Measurements from ENCODE around the gene LCLAT1. TPM values are rescaled to one million over a fixed set of nuclear protein-coding genes. Genes with fewer than 3 reads are reported as not detected.

The LCLAT1 gene
- total RNA-seq, 1 donor from 2014 or later: 29.3 TPM

GRCh38 chr2:30655660-30656059 lies 208.6 kb downstream of the LCLAT1 start:
- Mint-ChIP-seq H3K27ac (no peak overlapping the region), H3K36me3 (ENCODE audit: insufficient read depth) (no peaks in the 10 kb centered on the region)

GRCh38 chr2:30656079-30656478 lies 209.0 kb downstream of the LCLAT1 start:
- no peak for TF ChIP-seq CTCF (IDR thresholded peaks at IDR 0.05; ENCODE audit: unreplicated experiment)
- Mint-ChIP-seq H3K9me3 (ENCODE audit: low read depth) (no peaks in the 10 kb centered on the region), H3K36me3 (ENCODE audit: insufficient read depth) (no peaks in the 10 kb centered on the region), H3K27me3 (no peaks in the 10 kb centered on the region), H3K4me3 (ENCODE audit: low read depth) (no peak overlapping the region), H3K4me1 (ENCODE audit: low read depth) (peaks cover 2% of the 10 kb centered on the region), H3K27ac (no peak overlapping the region)
- no peak for DNase-seq (ENCODE audit: low spot score, unreplicated experiment)

More at GRCh38 chr2:30655660-30656059, 208.6 kb downstream of the LCLAT1 start:
- no peak for TF ChIP-seq CTCF (IDR thresholded peaks at IDR 0.05; ENCODE audit: unreplicated experiment)
- H3K4me3 Mint-ChIP-seq (ENCODE audit: low read depth): no peak overlapping the region
- no peak for DNase-seq (ENCODE audit: low spot score, unreplicated experiment)
- H3K9me3 Mint-ChIP-seq (ENCODE audit: low read depth): no peaks in the 10 kb centered on the region
- H3K4me1 Mint-ChIP-seq (ENCODE audit: low read depth): peaks cover 2% of the 10 kb centered on the region
- H3K27me3 Mint-ChIP-seq: no peaks in the 10 kb centered on the region

GRCh38 chr2:30661173-30662107 lies 214.4 kb downstream of the LCLAT1 start:
- Mint-ChIP-seq H3K27ac (no peak overlapping the region), H3K4me3 (ENCODE audit: low read depth) (no peak overlapping the region)

GRCh38 chr2:30662268-30663131 lies 215.5 kb downstream of the LCLAT1 start:
- TF ChIP-seq CTCF (IDR thresholded peaks at IDR 0.05; ENCODE audit: unreplicated experiment): no peak
- no peaks in the 10 kb centered on the region for H3K4me1 Mint-ChIP-seq (ENCODE audit: low read depth)
- H3K4me3 Mint-ChIP-seq (ENCODE audit: low read depth): no peak overlapping the region
- no peaks in the 10 kb centered on the region for H3K36me3 Mint-ChIP-seq (ENCODE audit: insufficient read depth)
- no peak for DNase-seq (ENCODE audit: low spot score, unreplicated experiment)
- H3K27ac Mint-ChIP-seq: no peak overlapping the region
- H3K9me3 Mint-ChIP-seq (ENCODE audit: low read depth): no peaks in the 10 kb centered on the region
- H3K27me3 Mint-ChIP-seq: no peaks in the 10 kb centered on the region

More at GRCh38 chr2:30661173-30662107, 214.4 kb downstream of the LCLAT1 start:
- no peak for DNase-seq (ENCODE audit: low spot score, unreplicated experiment)
- no peak for TF ChIP-seq CTCF (IDR thresholded peaks at IDR 0.05; ENCODE audit: unreplicated experiment)
- Mint-ChIP-seq H3K27me3 (no peaks in the 10 kb centered on the region), H3K36me3 (ENCODE audit: insufficient read depth) (no peaks in the 10 kb centered on the region), H3K9me3 (ENCODE audit: low read depth) (no peaks in the 10 kb centered on the region), H3K4me1 (ENCODE audit: low read depth) (no peaks in the 10 kb centered on the region)

GRCh38 chr2:30663321-30663720 lies 216.3 kb downstream of the LCLAT1 start:
- no peaks in the 10 kb centered on the region for H3K27me3 Mint-ChIP-seq
- H3K9me3 Mint-ChIP-seq (ENCODE audit: low read depth): peaks cover 3% of the 10 kb centered on the region
- no peaks in the 10 kb centered on the region for H3K4me1 Mint-ChIP-seq (ENCODE audit: low read depth)
- H3K36me3 Mint-ChIP-seq (ENCODE audit: insufficient read depth): no peaks in the 10 kb centered on the region
- no peak for DNase-seq (ENCODE audit: low spot score, unreplicated experiment)
- no peak overlapping the region for H3K27ac Mint-ChIP-seq
- TF ChIP-seq CTCF (IDR thresholded peaks at IDR 0.05; ENCODE audit: unreplicated experiment): no peak
- no peak overlapping the region for H3K4me3 Mint-ChIP-seq (ENCODE audit: low read depth)

Data from progenitor cell of endocrine pancreas (in vitro differentiated cells).